Measurements from ENCODE around the gene QSOX2.

QSOX2 gene

GRCh38 chr9:136178061-136178772 is 67.4 kb downstream of the QSOX2 start:
- no peak overlapping the region for H3K4me3 Mint-ChIP-seq
- no peak for ATAC-seq (replicated peaks)
- H3K4me1 Mint-ChIP-seq (ENCODE audit: low read depth in 2 of 2): no peaks in the 10 kb centered on the region
- no peak overlapping the region for H3K27ac Mint-ChIP-seq
- H3K9me3 Mint-ChIP-seq: no peaks in the 10 kb centered on the region
- peaks cover 6 to 42% of the 10 kb centered on the region in 2 donors for H3K27me3 Mint-ChIP-seq
- no peak for DNase-seq
- H3K36me3 Mint-ChIP-seq (ENCODE audit: insufficient read depth): peaks cover 3% of the 10 kb centered on the region

DNA sequence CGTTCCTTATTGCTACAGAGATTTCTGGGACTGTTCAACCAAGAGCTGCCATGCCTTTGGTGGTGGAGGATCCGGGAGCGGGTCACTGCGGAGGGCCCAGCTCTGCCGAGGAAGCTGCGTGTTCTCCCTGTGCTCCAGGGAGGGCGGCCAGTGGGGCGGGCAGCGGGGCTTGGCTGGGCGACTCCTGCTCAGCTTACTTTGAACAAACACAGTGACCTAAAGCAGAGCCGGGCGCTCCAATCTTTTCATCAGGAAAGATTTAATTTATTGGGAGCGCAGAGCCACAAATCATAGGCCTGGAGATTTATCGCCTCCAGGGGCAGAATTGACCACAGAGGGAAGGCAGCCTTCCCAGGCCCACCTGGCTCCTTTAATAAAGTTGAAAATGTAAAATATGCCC is 68.4 kb downstream of the QSOX2 start:
- peaks cover 6 to 37% of the 10 kb centered on the region in 2 donors for H3K27me3 Mint-ChIP-seq
- H3K36me3 Mint-ChIP-seq (ENCODE audit: insufficient read depth): peaks cover 3% of the 10 kb centered on the region
- H3K27ac Mint-ChIP-seq: no peak overlapping the region
- no peak overlapping the region for H3K4me3 Mint-ChIP-seq
- no peaks in the 10 kb centered on the region for H3K4me1 Mint-ChIP-seq (ENCODE audit: low read depth in 2 of 2)
- H3K9me3 Mint-ChIP-seq: no peaks in the 10 kb centered on the region
- DNase-seq (no peak), ATAC-seq (replicated peaks) (no peak)

DNA sequence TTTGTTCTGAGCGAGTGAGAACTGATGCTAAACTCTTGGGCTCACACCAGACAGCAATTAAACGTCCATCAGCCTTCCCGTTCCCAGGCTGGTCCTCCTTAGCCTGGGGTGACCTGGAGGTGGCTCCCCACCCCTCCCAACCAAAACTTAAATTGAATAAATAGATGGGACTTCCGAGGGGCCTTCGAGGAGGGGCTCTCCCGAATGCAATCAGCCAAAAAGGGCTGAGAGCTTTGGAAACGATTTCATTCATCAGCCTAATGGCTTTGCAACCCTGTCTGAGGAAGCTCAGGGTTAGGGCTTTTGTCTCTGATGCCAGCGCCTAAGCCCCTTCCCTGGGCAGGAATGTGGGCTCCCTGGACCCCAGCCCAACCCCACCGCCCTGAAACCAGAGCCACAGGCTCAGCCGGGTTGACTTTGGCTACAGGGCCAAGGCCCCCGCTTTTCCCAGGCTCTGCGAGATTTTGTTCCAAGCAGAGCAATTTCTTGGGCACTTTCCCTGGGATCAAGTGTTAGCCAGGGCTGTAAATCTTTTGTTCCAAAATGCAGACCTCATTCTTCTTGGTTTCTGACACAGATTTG is 69.9 kb downstream of the QSOX2 start:
- H3K27ac Mint-ChIP-seq: no peak overlapping the region
- DNase-seq: no peak
- H3K4me1 Mint-ChIP-seq (ENCODE audit: low read depth in 2 of 2): no peaks in the 10 kb centered on the region
- no peak for ATAC-seq (replicated peaks)
- H3K27me3 Mint-ChIP-seq: peaks cover 14 to 48% of the 10 kb centered on the region in 2 donors
- no peak overlapping the region for H3K4me3 Mint-ChIP-seq
- no peaks in the 10 kb centered on the region for H3K9me3 Mint-ChIP-seq
- H3K36me3 Mint-ChIP-seq (ENCODE audit: insufficient read depth): peaks cover 3% of the 10 kb centered on the region

DNA sequence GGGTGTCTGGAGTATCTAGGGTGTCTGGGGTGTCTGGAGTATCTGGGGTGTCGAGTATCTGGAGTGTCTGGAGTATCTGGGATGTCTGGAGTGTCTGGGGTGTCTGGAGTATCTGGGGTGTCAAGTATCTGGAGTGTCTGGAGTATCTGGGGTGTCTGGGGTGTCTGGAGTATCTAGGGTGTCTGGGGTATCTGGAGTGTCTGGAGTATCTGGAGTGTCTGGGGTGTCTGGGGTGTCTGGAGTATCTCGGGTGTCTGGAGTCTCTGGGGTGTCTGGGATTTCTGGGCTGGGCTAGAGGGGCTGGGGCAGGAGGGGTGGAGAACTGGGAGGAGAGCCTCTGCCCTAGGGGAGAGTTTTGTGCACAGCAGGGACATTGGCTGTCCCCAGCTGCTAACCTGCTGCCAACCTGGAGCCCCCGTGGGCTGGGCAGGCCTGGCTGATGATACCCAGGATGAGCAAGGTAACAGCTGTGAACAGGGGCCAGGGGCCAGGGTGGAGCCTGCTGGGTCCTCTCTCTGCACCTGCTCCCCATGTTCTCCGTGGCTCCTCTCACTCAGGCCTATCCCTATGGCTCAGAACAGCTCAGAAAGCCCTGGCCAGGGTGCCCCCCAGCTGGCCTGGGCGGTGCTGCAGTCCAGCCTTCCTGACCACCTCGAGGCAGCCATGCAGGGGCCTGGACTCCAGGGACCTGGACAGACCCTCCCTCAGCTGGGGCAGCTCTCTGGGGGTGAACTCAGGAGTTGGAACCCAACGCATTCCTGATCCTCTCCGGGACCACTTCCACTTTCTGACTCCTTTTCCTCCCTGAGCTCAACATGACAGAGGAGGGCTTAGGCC is 70.6 kb downstream of the QSOX2 start:
- Mint-ChIP-seq H3K27me3 (peaks cover 10 to 48% of the 10 kb centered on the region in 2 donors), H3K4me3 (no peak overlapping the region), H3K9me3 (no peaks in the 10 kb centered on the region)

DNA sequence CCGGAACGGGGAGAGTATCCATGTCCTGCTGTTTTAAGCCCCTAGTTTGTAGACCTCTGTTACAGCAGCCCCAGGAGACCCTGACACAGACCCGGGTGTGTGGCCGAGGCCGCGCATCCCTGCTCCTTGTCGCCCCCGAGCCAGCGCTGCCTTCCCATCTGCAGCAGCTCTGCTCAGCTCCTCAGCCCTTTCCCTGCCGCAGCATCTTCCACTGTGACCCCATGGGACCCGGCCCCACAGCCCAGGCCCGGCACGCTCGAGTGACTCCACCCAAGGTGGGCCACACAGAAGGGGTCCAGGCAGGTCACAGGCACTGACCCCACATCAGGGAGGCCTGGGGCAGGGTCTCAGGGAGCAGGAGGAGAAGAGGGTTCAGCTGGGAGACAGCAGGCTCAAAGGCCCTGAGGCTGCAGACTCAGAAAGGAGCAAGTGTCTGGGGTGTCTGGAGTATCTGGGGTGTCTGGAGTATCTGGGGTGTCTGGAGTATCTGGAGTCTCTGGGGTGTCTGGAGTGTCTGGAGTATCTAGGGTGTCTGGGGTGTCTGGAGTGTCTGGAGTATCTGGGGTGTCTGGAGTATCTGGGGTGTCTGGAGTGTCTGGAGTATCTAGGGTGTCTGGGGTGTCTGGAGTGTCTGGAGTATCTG is 71.8 kb downstream of the QSOX2 start:
- Mint-ChIP-seq H3K36me3 (ENCODE audit: insufficient read depth) (peaks cover 3% of the 10 kb centered on the region), H3K27me3 (peaks cover 17 to 56% of the 10 kb centered on the region in 2 donors), H3K9me3 (no peaks in the 10 kb centered on the region), H3K4me3 (no peak overlapping the region), H3K27ac (peak overlapping the region in 1 of 2 donors; percentile 72), H3K4me1 (ENCODE audit: low read depth in 2 of 2) (no peaks in the 10 kb centered on the region)
- ATAC-seq (replicated peaks) (no peak), DNase-seq (no peak)

More for the DNA sequence above, 70.6 kb downstream of the QSOX2 start:
- peaks cover 3% of the 10 kb centered on the region for H3K36me3 Mint-ChIP-seq (ENCODE audit: insufficient read depth)
- no peaks in the 10 kb centered on the region for H3K4me1 Mint-ChIP-seq (ENCODE audit: low read depth in 2 of 2)
- no peak for DNase-seq
- ATAC-seq (replicated peaks): no peak
- no peak overlapping the region for H3K27ac Mint-ChIP-seq

DNA sequence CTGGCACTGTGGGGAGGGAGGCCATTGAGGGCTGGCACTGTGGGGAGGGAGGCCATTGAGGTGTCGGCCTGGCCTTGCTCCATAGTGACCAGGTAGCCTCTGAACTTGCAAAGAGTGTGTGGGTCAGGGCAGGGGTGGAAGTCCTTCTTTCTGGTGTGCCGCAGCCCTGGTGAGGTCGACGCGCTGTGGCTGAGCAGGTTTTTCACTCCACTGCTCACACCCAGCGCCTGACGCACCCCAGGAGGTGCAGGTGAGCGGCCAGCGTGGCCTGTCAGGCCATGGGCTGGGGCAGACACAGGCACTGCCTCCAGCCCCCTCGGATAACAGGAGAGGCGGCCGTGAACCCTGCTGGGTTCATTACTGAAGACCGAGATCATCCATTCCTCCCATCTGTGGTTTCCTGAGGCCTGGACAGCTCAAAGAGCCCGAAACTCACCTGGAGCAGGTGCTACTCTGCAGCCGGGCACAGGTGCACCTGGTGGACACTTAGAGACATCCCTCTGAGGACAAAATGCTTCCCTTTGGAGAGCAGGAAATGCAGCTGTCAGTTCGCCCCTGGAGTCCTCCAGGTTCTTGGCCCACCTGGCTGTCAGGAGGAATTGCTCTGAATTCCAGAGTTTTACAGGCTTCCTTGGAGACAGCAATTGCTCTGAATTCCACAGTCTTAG is 73.1 kb downstream of the QSOX2 start:
- DNase-seq (no peak), ATAC-seq (replicated peaks) (no peak)
- no peak overlapping the region for H3K27ac Mint-ChIP-seq
- H3K36me3 Mint-ChIP-seq (ENCODE audit: insufficient read depth): no peaks in the 10 kb centered on the region
- H3K4me1 Mint-ChIP-seq (ENCODE audit: low read depth in 2 of 2): no peaks in the 10 kb centered on the region
- no peak overlapping the region for H3K4me3 Mint-ChIP-seq
- no peaks in the 10 kb centered on the region for H3K9me3 Mint-ChIP-seq
- H3K27me3 Mint-ChIP-seq: peaks cover 23 to 53% of the 10 kb centered on the region in 2 donors

- Mint-ChIP-seq H3K4me3 (no peak overlapping the region), H3K36me3 (ENCODE audit: insufficient read depth) (no peaks in the 10 kb centered on the region), H3K27me3 (peaks cover 23 to 46% of the 10 kb centered on the region in 2 donors), H3K27ac (no peak overlapping the region), H3K9me3 (no peaks in the 10 kb centered on the region), H3K4me1 (ENCODE audit: low read depth in 2 of 2) (no peaks in the 10 kb centered on the region)
- no peak for ATAC-seq (replicated peaks)
- no peak for DNase-seq
These were observed 73.7 kb downstream of the QSOX2 start for GRCh38 chr9:136171801-136172411.

DNA sequence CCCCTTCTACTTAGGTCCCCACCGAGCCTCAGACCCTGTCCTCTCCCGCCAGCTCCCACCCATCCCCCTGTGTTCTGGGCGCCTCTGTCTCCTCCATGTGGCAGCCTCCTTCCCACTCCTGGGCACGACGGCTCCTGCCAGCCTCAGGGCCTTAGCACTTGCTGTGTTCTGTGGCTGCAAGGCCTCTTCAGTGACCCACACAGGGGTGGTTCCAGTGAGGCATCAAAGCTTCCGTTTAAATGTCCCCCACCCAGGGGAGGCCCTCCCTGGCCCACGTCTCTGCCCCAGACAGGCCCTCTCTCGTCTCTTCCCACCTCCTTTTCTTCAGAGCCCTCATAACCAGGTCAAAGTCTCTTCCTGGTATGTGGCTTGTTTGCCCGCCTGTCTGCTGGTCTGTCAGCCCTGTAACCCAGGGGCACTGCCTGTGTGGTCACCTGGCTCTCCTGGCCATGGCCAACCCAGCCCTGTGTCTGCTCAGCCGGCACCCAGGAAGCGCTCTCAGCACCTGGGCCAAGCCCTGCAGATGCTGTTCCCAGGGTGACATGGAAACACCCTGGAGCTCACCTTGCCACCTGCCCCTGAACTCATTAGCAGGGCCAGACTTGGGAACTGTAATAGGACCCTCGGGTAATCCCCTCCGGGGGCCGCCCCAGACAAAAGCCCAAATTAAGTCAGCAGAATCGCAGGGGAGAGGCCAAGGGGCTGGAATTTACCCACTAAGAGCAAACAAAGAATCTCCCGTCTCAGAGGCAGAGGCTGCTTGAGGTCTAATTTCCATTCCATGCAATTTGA is 74.4 kb downstream of the QSOX2 start:
- no peaks in the 10 kb centered on the region for H3K4me1 Mint-ChIP-seq (ENCODE audit: low read depth in 2 of 2)
- no peaks in the 10 kb centered on the region for H3K9me3 Mint-ChIP-seq
- no peaks in the 10 kb centered on the region for H3K36me3 Mint-ChIP-seq (ENCODE audit: insufficient read depth)
- H3K4me3 Mint-ChIP-seq: no peak overlapping the region
- peak overlapping the region in 1 of 2 donors; percentile 20 for H3K27ac Mint-ChIP-seq
- H3K27me3 Mint-ChIP-seq: peaks cover 23 to 46% of the 10 kb centered on the region in 2 donors
- ATAC-seq (replicated peaks): no peak
- no peak for DNase-seq

DNA sequence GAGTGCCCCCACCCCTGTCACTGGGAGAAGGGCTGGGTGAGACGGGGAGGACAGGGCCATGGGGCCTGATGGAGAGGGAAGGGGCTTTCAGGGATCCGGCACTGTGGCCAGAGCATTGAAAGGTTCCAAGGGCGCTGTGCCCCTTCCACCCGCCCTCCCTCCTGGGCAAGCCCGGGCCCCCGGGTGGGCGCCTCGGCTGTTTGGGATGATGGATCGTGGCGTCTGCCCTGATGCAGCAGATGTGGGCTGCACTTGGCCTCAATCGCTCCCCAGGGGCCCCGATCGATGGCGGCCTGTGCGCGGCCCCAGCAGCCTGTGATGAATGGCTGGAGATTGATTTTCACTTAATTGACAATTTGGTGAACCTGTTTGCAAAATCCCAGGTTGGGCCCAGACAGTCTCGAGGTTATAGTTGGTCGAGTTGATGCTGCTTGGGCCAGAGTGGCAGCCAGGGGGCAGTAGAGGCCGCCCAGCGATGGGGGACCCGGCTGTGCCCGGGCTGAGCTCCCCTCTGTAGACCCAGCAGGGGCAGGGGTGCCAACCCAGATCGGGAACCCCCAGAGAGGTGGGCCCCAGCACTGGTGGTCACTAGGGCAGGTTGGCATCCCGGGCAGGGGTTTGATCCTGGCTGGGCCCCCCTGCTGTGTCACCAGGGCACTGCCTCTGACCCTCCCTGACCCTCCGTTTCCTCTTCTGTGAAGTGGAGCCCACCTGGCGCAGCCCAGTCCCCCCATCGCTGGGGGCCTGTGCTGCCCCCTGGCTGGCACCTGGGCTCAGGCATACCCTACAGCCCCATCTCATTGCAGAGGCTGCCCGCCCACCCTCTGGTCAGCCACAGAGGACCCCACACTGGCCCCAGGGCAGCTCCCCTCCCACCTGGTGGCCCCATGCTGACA is 75.4 kb downstream of the QSOX2 start:
- Mint-ChIP-seq H3K27ac (peak overlapping the region in 1 of 2 donors; percentile 20), H3K27me3 (peaks cover 23 to 46% of the 10 kb centered on the region in 2 donors), H3K36me3 (ENCODE audit: insufficient read depth) (no peaks in the 10 kb centered on the region), H3K4me3 (no peak overlapping the region), H3K9me3 (no peaks in the 10 kb centered on the region), H3K4me1 (ENCODE audit: low read depth in 2 of 2) (no peaks in the 10 kb centered on the region)
- DNase-seq: peak; percentile 22 to 33 (median 27)
- ATAC-seq (replicated peaks): peak; percentile 48

DNA sequence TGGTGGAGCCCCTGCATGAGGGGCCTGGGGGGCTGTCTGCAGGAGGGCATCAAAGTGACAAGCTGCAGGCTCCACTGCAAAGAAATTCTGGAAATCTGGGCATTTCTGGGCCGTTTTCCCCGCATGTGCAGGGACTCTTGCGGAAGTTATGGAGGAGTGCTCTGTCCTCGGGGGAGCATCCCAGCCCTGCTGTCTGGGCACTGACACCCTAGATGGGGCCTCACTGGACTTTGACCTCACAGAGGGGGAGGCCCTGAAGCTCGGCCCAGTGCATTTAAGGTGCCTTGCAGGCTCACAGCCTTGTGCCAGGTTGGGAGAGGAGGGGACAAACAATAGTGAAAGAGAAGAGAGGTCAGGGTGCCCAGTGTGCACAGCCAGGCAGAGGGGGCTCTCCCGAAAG is 76.1 kb downstream of the QSOX2 start:
- H3K4me3 Mint-ChIP-seq: no peak overlapping the region

GRCh38 chr9:136163248-136163850 is 82.3 kb downstream of the QSOX2 start:
- Mint-ChIP-seq H3K36me3 (ENCODE audit: insufficient read depth) (no peaks in the 10 kb centered on the region), H3K27ac (no peak overlapping the region), H3K9me3 (peaks cover 0 to 3% of the 10 kb centered on the region in 2 donors), H3K4me1 (ENCODE audit: low read depth in 2 of 2) (no peaks in the 10 kb centered on the region), H3K27me3 (peaks cover 9 to 33% of the 10 kb centered on the region in 2 donors), H3K4me3 (no peak overlapping the region)
- no peak for DNase-seq
- ATAC-seq (replicated peaks): no peak

More for the DNA sequence above, 76.1 kb downstream of the QSOX2 start:
- Mint-ChIP-seq H3K27ac (no peak overlapping the region), H3K4me1 (ENCODE audit: low read depth in 2 of 2) (no peaks in the 10 kb centered on the region), H3K36me3 (ENCODE audit: insufficient read depth) (no peaks in the 10 kb centered on the region), H3K27me3 (peaks cover 23 to 46% of the 10 kb centered on the region in 2 donors), H3K9me3 (no peaks in the 10 kb centered on the region)
- DNase-seq (no peak), ATAC-seq (replicated peaks) (no peak)
